Right atrium auricular region (tissue), 2 donors: ENCODE data around the gene EYA2. TPM values are rescaled to one million over a fixed set of nuclear protein-coding genes. Genes with fewer than 3 reads are reported as not detected.

ENCODE experiments used
- DNase-seq: peaks from one replicate; pipeline ENCODE4 v3.0.0-alpha.2; 2019; ENCODE audit warnings: low spot score
- H3K27ac ChIP-seq, 2 donors: fragments of 200-600 bp; sonication (generic); 1 replicate in 1 of 2; 2 replicates in 1 of 2; pipeline ENCODE4 v1.5.1; 2016 to 2019
- H3K27me3 ChIP-seq, 2 donors: fragments of 200-600 bp; sonication (generic); one replicate each; pipeline versions ENCODE4 v1.5.1 to v1.6.0; 2017 to 2019
- H3K36me3 ChIP-seq: fragments of 200-600 bp; sonication (generic); one replicate; pipeline ENCODE4 v1.5.1; 2016
- H3K4me1 ChIP-seq, 2 donors: fragments of 200-600 bp; sonication (generic); one replicate each; pipeline versions ENCODE4 v1.5.1 to v1.6.0; 2017 to 2019
- H3K4me3 ChIP-seq, 2 donors: fragments of 200-600 bp; sonication (generic); 1 replicate in 1 of 2; 2 replicates in 1 of 2; pipeline ENCODE4 v1.5.1; 2017 to 2019; ENCODE audit warnings: mild to moderate bottlenecking in 1 of 2, moderate library complexity in 1 of 2
- H3K9me3 ChIP-seq, 2 donors: fragments of 200-600 bp; sonication (generic); one replicate each; pipeline ENCODE4 v1.5.1; 2019
- CTCF ChIP-seq, 2 donors: fragments of 200-600 bp; sonication (generic); IDR thresholded peaks; one replicate each; pipeline ENCODE4 v1.5.1; 2019; ENCODE audit warnings: antibody characterized with exemption in 2 of 2
- total RNA-seq, 2 donors: library from RNA; depleted of rRNA; stranded (reverse); fragments of >200 nt; gene quantifications; one replicate each; pipeline ENCODE4 v1.1.0, GENCODE V29; 2016

Gene EYA2
- total RNA-seq, 2 donors from 2014 or later: 0.30 to 2.6 TPM

DNA sequence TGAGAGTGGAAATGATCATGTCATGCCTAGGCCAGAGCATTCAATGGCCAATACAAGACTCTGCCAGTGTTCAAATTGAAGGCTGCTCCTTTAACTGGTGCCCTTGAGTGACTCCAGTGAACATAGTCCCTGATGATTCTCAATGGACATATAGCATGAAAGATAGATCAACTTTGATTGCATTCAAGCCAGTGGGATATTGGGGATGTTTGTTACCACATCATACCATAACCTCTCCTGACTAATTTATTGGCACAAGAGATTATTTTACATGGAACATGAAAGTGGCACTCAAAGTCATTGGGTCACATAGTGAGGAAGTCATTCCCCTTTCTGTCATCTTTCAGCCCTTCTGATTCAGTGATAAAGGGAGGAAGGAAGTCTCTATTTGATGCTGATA lies 139.0 kb downstream of the EYA2 start:
- no peak for DNase-seq
- TF ChIP-seq CTCF (IDR thresholded peaks at IDR 0.05): no peak
- Histone ChIP-seq H3K27ac (no peak overlapping the region), H3K27me3 (no peaks in the 10 kb centered on the region), H3K4me3 (no peak overlapping the region), H3K36me3 (no peaks in the 10 kb centered on the region), H3K9me3 (peaks cover 0 to 13% of the 10 kb centered on the region in 2 donors), H3K4me1 (peaks cover 0 to 8% of the 10 kb centered on the region in 2 donors)

DNA sequence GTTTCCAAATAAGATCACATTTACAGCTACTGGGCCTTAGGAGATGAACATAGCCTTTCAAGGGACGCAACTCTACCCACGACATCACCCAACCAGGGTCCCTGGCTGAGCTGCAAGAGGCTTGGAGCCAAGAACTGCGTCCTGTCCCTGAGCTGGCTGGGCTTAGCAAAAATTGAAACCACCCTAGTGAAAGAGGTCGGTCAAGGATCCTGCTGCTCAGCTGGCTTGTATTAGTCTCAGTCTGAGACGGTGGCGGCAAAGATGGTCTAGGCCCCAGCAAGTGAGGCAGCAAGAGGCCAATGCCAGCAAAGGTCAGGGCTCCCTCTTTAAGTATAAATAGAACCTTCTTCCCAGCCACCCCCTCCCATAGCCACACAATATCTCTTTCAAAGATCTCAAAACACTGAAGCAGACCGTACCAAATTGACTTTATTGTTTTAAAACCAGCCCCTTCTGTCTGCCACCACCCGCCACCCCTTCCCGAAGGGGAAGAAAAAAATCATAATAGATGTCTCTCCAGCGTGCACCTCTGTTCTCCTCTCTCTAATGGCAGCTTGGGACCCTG lies 140.5 kb downstream of the EYA2 start:
- Histone ChIP-seq H3K4me3 (no peak overlapping the region), H3K4me1 (peaks cover 0 to 8% of the 10 kb centered on the region in 2 donors), H3K27me3 (no peaks in the 10 kb centered on the region), H3K36me3 (no peaks in the 10 kb centered on the region), H3K9me3 (peaks cover 0 to 9% of the 10 kb centered on the region in 2 donors), H3K27ac (no peak overlapping the region)
- DNase-seq: no peak
- TF ChIP-seq CTCF (IDR thresholded peaks at IDR 0.05): no peak

- H3K27ac ChIP-seq: no peak overlapping the region
- peaks cover 0 to 9% of the 10 kb centered on the region in 2 donors for H3K9me3 ChIP-seq
- H3K4me3 ChIP-seq: no peak overlapping the region
- H3K36me3 ChIP-seq: no peaks in the 10 kb centered on the region
- H3K4me1 ChIP-seq: peaks cover 0 to 2% of the 10 kb centered on the region in 2 donors
- H3K27me3 ChIP-seq: no peaks in the 10 kb centered on the region
- DNase-seq: peak; percentile 63
- no peak for TF ChIP-seq CTCF (IDR thresholded peaks at IDR 0.05)
Observed at GRCh38 chr20:47036091-47036870, 141.6 kb downstream of the EYA2 start.

- peak; percentile 66 for DNase-seq
- no peaks in the 10 kb centered on the region for H3K27me3 ChIP-seq
- H3K4me1 ChIP-seq: no peaks in the 10 kb centered on the region
- peaks cover 0 to 9% of the 10 kb centered on the region in 2 donors for H3K9me3 ChIP-seq
- H3K27ac ChIP-seq: no peak overlapping the region
- no peaks in the 10 kb centered on the region for H3K36me3 ChIP-seq
- no peak for TF ChIP-seq CTCF (IDR thresholded peaks at IDR 0.05)
- no peak overlapping the region for H3K4me3 ChIP-seq
Observed at GRCh38 chr20:47038566-47039560, 144.2 kb downstream of the EYA2 start.

DNA sequence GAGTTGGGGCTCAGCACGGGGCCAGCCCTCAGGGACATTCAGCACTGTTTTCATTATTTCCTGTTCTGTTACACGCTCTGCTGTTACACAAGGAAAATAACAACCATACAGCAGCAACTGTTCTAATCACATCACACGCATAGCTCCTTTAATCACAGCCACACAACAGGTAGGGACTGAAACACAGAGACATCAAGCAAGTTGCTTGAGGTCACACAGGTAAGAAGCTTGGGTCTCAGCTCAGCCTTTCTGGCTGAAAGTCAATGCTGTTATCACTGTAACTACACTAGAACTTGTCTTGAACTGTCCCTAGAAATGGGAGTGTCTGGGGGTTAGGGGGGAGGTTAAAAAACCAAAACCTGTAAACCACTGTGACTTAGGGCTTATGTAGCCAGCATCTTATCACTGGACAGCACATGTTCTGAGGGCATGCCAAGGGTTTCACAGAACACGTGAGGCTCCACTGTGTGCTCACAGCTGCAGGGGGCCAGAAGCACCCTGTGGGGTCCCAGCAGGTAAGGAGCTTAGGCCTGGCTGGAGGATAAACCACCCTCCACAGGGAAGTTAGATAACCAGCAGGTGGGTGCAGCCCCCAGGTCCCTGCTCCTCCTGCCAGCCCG lies 146.0 kb downstream of the EYA2 start:
- DNase-seq: no peak
- no peak for TF ChIP-seq CTCF (IDR thresholded peaks at IDR 0.05)

More for the DNA sequence above, 146.0 kb downstream of the EYA2 start:
- no peak overlapping the region for H3K4me3 ChIP-seq
- no peaks in the 10 kb centered on the region for H3K4me1 ChIP-seq
- H3K27me3 ChIP-seq: no peaks in the 10 kb centered on the region
- peaks cover 0 to 9% of the 10 kb centered on the region in 2 donors for H3K9me3 ChIP-seq
- no peaks in the 10 kb centered on the region for H3K36me3 ChIP-seq
- H3K27ac ChIP-seq: no peak overlapping the region
